ENCODE data around the gene NAB1.

Gene NAB1

DNA sequence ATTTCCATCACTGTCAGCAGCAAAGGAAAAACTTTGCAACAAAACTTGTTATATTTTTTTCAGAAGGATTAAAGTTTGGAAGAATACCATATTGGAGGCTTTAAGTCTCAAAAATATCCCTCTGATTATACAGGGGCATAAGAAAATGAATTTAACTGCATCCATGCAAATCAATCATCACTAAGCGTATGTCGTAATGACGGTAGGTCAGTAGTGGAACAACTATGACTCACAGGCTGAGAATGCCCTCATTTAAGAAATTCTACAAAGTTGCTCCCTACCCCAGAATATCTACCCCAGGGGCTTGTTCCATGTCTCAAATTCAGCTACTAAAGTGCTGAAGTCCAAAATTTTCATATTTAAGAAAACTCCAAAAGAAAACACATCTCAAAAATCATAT is 12.5 kb upstream of the NAB1 start:
- no peak for DNase-seq

DNA sequence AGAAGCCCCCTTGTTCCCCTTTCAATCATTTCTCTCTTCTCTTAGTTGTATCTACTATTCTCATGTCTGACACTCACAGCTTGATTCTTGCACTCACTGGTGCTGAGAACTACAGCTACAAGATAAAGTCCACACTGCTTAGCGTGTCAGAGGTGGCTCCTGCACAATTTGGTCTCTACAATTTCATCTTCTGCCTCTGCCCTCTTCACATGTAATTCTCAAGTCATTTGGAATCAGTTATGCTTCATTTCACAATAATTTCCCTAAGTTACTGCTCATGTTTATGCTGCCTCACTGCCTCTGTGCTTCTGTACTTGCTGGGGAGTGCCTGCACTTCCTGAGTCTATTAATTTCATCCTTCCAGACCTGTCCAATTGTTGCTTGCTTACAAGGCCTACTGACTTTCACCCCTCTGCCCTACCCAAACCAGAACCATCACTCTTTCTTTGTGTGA is 11.6 kb upstream of the NAB1 start:
- DNase-seq: peak in 1 of 56 donors; percentile 21

GRCh38 chr2:190637903-190638618 is 10.8 kb upstream of the NAB1 start:
- DNase-seq: peak in 32 of 56 donors; percentile 3 to 68 (median 40)

DNA sequence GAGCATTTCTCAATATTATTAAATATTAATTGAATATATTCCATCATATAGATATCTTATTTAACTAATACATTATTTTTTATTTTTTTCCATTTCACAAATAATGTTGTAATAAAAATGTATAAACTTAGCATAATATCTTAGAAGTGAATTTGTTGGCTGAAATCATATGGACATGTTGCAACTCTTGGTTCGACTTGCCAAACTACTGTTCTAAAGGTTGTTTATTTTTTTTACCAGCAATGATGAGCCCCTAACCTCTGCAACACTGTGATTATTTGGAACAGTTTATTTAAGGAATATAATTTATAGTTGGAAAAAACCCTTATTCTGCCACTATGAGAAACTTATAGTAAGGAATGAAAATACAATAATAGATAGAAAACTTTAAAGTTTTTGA is 8.8 kb upstream of the NAB1 start:
- no peak for DNase-seq

- no peak for DNase-seq
These were observed 7.4 kb upstream of the NAB1 start for GRCh38 chr2:190641469-190641868.

- DNase-seq: peak in 2 of 56 donors; percentile 9 to 19
These were observed 1.9 kb upstream of the NAB1 start for GRCh38 chr2:190646780-190647522.

DNA sequence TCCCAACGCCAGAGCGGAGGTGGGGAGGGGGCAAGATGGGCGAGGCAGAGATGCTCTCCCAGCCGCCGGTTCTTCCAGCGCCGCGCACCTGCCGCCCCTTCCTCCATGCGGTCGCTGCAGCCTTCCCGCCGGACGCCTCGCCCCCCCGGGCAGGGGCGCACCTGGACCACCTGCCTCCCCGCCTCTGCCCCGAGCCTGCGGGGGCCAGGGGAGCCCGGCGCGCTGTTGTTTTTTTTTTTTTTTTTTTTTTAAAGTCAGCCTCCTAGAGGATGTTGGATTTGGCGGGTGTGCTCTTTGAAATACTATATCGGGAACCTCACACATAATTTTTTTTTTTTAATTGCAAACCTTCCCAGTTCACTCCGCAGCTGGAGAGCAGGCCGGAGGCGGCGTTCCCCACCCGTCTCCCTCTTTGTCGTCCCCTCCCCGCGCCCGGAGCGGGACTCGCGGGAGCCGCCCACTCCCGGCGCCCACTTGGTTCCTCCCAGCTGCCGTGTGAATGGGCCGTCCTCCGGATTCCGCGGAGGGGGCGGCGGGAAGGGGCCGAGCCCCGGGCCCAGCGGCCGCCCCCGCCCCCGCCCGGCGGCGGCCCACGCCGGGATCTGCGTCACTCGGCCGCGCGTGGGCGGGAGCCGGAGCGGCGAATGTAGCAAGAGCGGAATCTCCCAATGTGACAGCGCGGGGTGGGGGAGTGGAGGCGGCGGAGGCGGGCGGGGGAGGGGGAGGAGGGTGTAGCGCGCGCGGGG is 421 bp upstream of the NAB1 start:
- DNase-seq: peak; percentile 16 to 99 (median 87)

- peak in 10 of 56 donors; percentile 2 to 72 (median 42) for DNase-seq
These were observed 1.0 kb downstream of the NAB1 start for GRCh38 chr2:190649798-190650390.

GRCh38 chr2:190651413-190651812 is 2.5 kb downstream of the NAB1 start:
- DNase-seq: no peak

DNA sequence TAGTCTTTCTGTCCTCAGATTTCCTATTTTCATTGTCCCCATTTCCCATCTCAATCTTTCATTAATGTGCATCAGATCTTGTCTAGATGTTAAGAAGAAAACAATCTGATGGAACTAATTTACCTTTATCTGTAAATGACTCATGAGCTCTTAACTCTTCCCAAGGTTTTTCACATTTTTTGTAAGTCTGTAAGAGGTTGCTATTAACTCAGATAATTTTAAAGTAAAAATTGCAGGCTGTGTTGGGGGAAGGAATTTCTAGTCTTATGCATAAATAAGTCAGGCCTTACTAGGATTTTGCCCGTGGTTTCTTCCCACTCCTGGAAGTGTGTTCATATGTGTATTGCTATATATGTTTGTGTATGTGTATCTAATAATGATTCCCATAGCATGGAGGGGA is 4.3 kb downstream of the NAB1 start:
- no peak for DNase-seq

DNA sequence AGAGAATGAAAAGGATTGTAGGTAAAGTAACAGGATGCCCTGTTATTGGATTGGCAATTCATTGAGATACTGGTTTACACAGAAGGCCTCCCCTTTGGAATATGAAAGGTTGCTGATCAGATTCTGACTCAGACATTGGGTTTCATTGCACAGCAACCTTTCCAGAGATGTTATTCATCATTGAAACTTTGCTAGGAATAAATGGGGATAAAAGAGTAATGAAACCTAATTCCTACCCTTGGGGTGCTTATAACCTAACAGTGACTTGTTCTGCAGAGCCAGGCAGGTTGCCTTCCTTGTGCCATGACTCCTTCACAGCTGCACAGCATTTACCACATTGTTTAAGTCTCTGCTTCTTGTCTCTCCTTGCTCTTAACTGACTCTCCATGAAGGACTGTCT is 5.0 kb downstream of the NAB1 start:
- no peak for DNase-seq

DNA sequence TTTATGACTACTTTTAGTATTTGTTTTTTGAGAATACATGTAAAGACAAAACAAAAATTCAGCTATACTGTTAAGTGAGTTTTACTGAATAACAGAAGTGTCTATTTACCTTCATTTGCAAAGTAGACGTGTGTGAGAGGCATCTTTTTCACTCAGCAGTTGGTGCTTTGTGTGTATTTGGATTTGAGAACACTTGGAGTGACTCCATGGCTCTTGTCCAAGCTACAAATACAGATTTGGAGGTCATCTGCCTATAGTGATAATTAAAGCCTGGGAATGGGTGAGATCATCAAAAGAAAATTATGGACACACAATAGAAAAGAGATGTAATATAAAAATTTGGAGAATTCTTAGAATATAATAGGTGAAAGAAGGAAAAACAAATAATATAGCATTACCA is 6.2 kb downstream of the NAB1 start:
- DNase-seq: no peak

- DNase-seq: no peak
These were observed 6.7 kb downstream of the NAB1 start for GRCh38 chr2:190655570-190655969.

- no peak for DNase-seq
These were observed 7.4 kb downstream of the NAB1 start for GRCh38 chr2:190656301-190656700.

- no peak for DNase-seq
These were observed 8.8 kb downstream of the NAB1 start for GRCh38 chr2:190657474-190658255.

- no peak for DNase-seq
These were observed 10.7 kb downstream of the NAB1 start for GRCh38 chr2:190659553-190659952.

GRCh38 chr2:190662754-190663153 is 13.9 kb downstream of the NAB1 start:
- no peak for DNase-seq

DNA sequence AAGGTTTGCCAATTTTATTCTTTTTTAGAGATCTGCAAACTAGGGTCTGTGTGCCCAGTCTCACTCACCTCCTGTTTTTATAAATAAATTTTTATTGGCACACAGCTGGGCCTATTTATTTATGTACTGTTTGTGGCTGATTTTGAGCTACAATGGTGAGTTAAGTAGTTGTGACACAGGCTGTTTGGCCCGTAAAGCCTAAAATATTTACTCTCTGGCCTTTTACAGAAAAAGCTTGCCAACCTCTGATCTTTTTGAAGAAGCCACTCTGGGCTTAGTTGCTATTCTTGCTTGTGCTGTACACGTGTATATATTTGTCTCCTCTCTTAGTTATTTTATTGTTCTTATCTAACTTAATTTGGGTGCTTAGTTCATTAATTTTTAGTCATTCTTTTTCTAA is 14.5 kb downstream of the NAB1 start:
- DNase-seq: no peak

GRCh38 chr2:190663839-190664238 is 15.0 kb downstream of the NAB1 start:
- no peak for DNase-seq

DNA sequence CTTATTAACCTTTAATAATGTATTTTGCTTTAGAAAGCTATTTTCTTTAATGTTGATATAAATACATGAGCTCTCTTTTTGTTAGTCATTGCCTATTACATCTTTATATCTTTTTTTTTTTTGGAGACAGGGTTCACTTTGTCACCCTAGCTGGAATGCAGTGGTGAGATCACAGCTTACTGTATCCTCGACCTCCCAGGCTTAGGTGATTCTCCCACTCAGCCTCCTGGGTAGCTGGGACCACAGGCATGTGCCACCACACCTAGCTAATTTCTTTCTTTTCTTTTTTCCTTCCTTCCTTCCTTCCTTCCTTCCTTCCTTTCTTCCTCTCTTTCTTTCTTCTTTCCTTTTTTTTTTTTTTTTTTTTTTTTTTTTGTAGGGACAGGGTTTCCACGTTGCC is 15.4 kb downstream of the NAB1 start:
- no peak for DNase-seq

DNA sequence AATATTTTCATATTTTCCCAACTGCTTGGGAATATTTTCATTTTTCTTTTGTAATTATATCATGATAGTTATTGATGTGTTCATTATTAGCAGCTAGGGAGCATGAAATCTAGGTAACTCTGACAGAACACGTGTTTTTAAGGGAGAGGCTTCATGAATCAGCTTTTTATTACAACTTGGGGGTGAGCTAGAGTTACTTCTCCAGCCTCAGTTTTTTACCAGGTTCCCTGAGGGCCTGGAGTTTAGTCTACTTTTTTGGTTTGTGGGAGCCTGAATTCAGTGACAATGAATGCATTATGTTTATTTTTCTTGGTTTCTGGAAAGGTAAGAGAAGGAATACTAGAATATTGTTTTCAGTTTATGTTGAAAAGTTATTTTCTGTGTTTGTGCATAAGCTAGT is 18.0 kb downstream of the NAB1 start:
- no peak for DNase-seq

Data from amygdala (tissue), 56 donors.